ENCODE measurements around the gene MBNL3.

MBNL3 gene

DNA sequence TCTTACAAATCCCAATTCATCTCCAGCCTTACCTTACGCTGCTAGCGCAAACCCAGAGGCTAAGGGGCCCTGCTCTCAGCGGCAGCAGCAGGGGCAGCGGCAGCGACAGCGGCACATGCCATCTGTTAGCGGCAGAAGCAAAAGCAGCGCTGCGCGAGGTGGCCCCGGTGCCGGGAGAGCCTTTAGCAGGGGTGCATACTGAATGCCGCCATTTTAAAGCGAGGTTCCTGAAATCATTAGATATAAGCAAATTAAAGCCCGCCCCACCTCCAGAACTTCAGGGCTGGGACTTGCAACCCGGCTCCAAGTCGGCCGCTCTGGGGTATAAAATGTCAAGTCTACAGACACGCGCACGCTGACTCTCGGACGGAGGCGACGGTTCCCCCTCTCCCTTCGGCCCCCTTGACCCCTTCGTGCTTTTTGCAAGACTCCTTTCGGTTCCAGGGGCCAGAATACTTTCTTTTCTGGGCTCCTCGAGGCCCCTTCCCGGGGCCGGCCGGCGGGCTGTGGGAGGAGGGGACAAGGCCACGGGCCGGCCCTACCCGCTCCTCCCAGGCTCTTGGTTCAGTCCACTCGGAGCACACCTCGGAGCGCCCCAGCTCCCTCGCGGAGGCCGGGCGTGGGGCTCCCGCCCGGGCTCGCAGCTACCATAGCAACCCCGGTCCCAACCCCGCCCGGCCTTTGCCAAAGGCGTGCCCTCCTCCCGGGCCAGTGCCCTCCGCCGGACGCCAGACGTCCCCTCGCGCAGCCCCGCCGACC is at the start of gene MBNL3:
Gene MBNL3, minus strand, starts transcription at position 220 of the 759 bp plus-strand sequence. CDS start 49,427 bp downstream, outside the sequence.
- no peak for TF ChIP-seq CTCF (IDR thresholded peaks at IDR 0.05; ENCODE audit: low read depth, low read length)
- DNase-seq (ENCODE audit: extremely low read depth, low read depth) = no peak

- TF ChIP-seq CTCF (IDR thresholded peaks at IDR 0.05; ENCODE audit: low read depth, low read length) = no peak
- no peak for DNase-seq (ENCODE audit: extremely low read depth, low read depth)
Measured at GRCh38 chrX:132533409-132533808, 44.6 kb upstream of the MBNL3 start.

GRCh38 chrX:132532913-132533312 is 44.1 kb upstream of the MBNL3 start:
- no peak for DNase-seq (ENCODE audit: extremely low read depth, low read depth)
- no peak for TF ChIP-seq CTCF (IDR thresholded peaks at IDR 0.05; ENCODE audit: low read depth, low read length)

DNA sequence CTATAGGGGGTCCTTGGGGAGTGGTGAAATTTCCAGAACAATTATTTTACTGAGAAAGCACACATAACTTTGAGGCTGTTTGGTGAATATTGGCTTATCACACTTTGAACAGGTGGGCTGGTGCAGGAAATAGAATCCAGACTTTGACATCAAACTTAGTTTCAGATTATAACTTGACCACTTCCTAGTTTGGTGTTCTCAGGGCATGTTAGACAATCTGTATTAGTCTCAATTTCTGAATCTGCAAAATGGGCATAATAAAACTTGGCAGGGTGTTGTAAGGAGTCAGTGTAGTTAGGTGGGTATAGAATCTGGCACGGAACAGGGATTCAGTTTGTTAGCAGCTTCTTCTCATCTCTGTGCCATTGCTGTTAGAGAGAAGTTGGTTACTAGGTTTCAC is 43.3 kb upstream of the MBNL3 start:
- no peak for TF ChIP-seq CTCF (IDR thresholded peaks at IDR 0.05; ENCODE audit: low read depth, low read length)
- DNase-seq (ENCODE audit: extremely low read depth, low read depth) = no peak

DNA sequence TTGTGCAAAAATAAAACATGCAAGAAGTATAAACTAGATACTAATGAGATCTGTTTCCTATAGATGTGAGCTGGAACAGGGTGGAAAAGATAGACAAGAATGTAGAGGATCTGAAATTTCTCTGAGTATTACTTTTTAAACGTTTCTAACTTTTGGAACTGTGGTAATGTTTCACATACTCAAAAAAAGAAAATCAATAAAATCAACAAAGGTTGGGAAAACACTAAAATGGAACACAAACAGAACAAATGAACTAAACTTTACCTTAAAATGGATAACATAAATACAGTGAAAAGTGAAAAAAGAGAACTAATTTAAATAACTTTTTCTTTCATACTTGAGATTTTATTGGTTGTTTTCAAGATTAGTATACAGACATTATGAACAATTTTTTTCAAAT is 32.0 kb upstream of the MBNL3 start:
- DNase-seq (ENCODE audit: extremely low read depth, low read depth) = no peak
- TF ChIP-seq CTCF (IDR thresholded peaks at IDR 0.05; ENCODE audit: low read depth, low read length) = no peak

DNA sequence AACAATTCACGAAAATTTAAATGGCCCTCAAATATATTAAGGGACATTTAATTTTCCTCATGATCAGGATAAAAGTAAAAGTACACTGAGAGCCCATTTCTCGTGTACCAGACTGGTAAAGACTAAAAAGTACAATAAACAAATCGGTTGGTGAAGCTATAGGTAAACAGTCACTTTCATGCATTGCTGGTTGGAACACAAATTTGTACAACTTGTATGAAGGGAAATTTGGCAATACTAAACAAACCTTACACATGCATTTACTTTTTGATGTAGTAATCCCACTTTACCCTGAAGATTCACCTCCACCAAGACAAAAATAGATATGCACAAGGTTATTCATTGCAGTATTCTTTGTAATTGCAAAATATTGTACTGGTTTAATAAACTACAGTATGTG is 31.4 kb upstream of the MBNL3 start:
- DNase-seq (ENCODE audit: extremely low read depth, low read depth) = no peak

More for the DNA sequence above, 31.4 kb upstream of the MBNL3 start:
- no peak for TF ChIP-seq CTCF (IDR thresholded peaks at IDR 0.05; ENCODE audit: low read depth, low read length)

Measured in AG09319 (cell line).